ENCODE data around the gene PAX4. TPM values are rescaled to one million over a fixed set of nuclear protein-coding genes. Genes with fewer than 3 reads are reported as not detected.

Gene PAX4
- total RNA-seq, 1 donor from 2014 or later: not detected

DNA sequence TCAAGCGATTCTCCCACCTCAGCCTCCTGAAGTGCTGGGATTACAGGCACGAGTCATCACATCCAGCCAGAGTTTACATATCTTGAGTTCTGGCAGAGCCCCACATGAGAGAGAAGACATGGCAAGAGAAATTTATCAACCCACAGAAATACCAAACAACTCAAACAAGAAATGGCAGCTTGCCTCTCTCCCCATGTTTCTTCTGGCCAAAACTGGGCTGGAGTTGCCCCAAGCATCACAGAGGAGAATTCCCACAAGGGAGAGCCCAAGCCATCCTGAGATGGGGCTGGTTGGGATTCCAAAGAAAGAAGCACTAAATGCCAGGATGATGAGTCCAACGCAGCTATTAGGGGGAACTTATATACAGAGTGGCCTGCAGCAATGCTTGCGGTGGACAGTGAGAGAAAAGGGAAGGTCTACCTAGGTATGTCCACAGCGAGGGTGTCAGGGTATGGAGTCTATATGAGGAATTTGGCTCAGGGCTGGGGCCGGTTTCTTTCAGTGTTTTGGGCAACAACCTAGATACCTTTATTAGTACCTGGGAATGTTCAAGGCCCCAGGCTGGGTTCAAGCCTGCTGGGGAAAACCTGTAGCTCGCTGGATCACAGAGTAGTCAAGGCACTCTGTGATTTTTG, 14.5 kb upstream of the PAX4 start:
- no peak for DNase-seq (ENCODE audit: extremely low read depth, low read depth, low spot score)

DNA sequence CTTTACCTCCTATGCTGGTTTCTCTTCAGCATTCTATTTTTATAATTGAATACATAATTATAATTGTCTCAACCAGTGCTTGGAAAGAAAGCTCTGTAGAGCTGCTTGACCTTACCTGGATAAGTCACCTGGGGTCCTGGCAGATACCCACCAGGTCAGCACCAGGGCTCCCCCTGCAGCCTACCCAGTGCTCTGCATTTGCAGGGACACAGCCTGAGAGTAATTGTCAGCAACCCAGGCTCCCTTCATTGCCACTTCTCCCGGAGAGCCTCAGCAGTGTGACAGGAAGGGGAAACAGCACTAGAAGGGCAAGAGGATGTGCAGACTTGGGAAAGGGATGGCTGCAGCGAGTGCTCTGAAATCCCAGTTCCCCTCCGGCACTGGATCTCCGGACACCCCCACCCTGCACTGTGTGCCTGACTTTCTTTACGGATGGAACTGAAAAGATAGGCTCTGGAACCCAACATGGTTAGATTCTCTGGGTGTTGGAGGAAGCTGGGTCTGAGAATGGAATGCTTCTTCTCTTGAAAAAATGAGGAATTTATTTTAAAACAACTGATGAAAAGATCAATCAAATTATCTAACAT, 11.4 kb upstream of the PAX4 start:
- no peak for DNase-seq (ENCODE audit: extremely low read depth, low read depth, low spot score)

DNA sequence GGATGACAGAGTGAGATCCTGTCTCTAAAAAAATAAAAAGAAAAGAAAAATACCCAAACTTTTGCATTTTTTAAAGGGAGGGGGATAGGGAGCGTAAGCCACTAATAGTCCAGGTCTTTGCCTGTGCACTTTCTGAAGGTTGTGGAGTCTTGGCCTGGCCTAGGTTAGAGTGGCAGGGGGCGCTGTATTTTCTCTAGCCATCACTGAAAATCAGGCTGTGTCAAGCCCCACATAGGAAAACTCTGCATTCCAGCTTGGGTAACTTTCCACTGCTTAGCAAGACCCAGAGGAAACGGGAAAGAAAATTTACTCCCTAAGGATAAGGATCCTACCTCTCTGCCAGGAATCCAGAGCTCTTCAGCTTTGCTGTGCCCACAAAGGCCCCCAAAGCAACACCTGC, 10.5 kb upstream of the PAX4 start:
- no peak for DNase-seq (ENCODE audit: extremely low read depth, low read depth, low spot score)

DNA sequence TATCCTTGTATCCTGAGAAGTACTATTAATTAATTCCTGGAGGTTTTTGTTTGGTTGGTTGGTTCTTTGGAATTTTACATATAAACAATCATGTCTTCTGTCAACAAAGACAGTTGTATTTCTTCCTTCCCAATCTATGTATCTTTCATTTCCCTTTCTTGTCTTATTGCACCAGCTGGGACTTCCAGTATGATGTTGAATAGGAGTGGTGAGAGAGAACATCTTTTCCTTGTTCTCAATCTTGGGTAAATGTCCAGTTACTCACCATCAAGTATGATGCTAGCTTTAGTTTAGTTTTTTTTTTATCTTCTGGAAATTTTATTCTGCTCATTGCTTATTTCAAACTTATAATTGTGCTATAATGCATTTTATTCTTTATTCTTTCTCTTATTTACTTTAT, 7.4 kb upstream of the PAX4 start:
- DNase-seq (ENCODE audit: extremely low read depth, low read depth, low spot score): no peak

DNA sequence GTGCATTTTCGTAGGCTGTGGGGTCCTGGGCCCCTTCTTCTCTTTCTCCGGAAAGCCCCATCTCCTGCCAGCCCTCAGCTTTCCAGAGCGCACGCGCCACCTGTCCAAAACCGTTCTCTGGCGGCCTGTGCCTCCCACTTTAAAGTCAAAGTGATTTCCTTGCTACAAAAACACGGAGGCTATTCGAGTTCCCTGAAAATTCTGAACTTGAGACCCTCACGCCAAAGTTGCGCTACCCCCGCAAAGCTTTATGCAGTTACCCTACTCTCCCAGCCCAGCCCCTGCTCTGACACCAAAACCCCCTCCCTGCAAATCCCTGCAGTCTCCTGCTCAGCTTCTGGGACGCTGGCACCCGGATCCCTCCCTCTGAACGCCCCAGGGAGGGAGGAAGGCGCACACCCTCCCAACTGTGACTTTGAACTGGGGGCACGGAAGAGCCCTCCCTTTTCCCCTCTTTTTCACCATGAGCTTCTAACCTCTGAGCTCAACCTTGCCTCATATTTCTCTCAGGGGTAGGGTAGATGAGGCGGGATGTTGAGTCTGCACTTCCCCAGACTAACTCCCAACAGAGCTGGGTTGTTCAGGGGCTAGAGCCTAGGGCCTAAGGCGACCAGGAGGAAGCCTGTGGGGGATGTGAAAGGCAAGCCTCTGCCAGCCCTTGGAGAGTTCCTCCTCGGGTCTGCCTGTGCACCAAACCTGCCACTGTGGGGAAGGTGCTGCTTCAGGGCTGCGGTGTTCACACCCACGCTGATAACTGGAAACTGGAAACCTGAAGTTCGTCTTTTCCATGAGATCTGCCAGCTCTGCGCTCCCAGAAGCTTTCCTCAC, 2.7 kb upstream of the PAX4 start:
- DNase-seq (ENCODE audit: extremely low read depth, low read depth, low spot score): no peak

DNA sequence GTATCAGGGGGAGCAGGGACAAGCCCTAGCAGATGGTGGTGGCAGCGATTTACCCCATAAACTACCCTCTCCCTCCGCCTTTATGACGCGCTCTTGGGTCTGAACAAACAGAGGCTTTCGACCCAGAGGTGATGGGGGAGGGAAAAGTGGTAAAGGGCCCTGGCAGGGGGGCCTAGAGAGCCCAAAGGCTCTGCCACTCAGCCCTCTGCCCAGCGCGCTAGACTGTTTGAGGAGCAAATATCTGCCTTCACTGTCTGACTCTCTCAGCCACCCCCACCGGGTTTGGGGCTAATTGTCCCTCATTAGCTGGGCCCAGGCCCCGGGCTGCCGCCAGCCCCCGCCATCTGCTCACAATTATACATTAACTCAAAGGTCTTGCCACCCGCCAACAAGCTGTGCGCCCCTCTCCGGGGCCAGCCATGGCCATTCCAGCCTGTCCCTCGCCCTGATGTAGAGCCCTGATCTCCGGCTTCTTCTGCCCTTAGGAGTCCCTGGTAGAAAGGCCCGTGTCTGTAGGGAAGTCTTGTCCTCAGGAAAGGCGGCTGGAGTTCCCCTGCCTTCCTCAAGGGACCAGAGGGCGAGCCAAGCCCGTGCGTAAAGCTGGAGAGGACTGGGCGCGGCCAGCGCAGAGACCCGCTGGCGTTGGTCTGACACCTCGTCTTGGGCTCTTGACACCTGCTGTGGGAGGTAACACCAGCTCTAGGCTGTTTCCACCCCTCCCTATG, 1.9 kb upstream of the PAX4 start:
- DNase-seq (ENCODE audit: extremely low read depth, low read depth, low spot score): no peak

DNA sequence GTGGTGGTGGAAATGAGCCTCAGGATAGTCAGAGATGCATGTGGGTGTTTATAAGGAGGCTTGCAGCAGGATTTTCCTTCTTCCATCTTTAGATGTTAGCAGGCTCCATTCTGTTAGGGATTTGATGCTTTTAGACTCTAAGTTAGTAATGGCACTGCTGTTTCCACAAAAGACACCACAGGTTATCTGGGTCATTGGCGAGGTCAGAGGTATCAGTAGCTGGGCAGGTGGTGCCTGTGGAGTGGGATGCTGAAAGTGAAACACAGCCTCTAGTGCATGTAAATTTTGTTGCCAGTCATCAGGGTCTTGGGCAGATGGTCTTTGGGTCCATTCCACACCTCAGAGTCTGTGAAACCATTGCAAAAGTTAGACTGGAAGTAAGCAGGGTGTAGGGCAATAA, 833 bp upstream of the PAX4 start:
- DNase-seq (ENCODE audit: extremely low read depth, low read depth, low spot score): no peak

DNA sequence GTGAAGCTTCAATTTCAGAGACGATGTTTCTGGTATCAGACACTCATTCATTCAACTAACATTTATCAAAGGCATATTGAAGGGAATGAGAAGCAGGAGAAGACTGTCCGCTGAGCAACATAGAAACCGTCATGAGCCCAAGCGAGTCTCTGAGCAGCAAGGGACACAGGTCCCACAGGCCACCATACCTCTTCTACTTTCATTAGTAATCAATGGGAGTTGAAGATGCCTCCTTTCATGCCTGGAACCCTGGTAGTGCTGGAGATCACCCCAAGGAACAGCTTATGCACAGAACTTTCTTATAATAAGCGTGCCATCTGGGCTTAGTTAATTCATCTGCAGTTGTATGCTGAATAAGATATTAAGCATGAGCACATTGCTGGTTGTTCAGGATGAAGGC, 1.2 kb downstream of the PAX4 start:
- no peak for DNase-seq (ENCODE audit: extremely low read depth, low read depth, low spot score)

DNA sequence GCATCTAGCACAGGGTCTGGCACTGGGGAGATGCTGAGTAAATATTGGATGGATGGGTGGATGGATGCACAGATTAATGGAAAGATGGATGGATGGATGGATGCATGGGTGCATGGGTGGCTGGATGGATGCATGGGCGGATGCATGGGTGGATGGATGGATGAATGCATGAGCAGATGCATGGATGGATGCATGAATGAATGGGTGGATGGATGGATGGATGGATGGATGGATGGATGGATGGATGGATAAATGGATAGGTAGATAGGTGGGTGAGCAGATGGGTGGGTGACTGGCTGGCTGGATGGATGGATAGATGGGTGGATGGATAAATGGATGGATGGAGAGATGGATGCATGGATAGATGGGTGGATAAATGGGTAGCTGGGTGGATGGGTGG, 5.7 kb downstream of the PAX4 start:
- DNase-seq (ENCODE audit: extremely low read depth, low read depth, low spot score): no peak

DNA sequence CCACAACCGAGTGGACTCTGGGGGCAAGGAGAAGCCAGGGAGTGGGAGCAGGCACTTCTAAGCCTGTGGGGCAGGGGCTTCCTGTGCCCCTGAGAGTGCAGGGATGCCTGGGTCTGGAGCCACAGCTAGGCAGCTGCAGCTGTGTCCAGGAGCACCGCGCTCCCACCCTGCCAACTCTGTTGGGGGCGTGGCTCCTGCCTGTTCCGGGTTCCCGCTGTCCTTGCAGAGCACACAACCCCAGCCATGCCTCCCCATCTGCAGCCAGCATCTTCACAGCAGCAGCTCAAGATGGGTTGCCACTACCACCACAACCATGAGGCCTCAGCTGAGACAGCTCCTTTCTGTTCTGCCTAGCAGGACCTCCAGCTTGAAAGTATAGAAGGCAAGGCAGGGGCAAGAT, 8.6 kb downstream of the PAX4 start:
- DNase-seq (ENCODE audit: extremely low read depth, low read depth, low spot score): no peak

DNA sequence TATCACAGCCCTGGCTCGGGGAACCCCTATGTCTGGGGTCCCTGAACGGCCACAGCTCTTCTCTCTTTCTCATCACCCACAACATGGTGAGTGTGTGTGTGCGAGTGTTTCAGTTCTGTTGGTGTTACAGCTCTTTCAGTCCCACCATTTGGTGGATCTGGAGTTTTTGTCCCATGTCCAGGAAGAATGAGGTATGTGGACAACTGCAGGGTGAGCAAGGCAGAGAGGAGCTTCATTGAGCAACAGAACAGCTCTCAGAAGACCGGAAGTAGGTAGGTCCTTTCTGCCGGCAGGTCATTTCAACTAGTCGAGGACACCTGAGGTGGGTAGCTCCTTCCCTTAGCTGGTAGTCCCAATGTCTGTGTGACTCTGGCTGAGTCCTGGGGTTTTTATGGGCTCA, 9.5 kb downstream of the PAX4 start:
- DNase-seq (ENCODE audit: extremely low read depth, low read depth, low spot score): no peak

DNA sequence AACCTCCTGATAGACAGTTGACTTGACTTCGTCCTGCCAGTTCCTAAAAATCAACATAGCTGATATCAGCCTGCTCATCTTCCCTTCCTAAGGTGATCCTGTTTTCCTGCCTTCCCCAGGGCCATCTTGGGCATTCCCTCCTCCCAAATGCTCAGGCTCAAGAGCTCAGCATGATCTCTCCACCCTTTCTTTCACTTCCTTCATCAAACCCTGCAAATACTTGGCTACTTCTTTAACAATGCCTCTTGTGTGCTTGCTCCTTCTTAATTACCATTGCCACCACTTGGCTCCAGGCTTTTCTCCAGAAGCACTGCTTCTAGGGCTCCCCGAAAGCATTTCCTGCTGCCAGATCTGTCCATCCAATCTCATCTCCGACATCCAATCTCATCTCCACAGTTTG, 17.1 kb downstream of the PAX4 start:
- no peak for DNase-seq (ENCODE audit: extremely low read depth, low read depth, low spot score)

DNA sequence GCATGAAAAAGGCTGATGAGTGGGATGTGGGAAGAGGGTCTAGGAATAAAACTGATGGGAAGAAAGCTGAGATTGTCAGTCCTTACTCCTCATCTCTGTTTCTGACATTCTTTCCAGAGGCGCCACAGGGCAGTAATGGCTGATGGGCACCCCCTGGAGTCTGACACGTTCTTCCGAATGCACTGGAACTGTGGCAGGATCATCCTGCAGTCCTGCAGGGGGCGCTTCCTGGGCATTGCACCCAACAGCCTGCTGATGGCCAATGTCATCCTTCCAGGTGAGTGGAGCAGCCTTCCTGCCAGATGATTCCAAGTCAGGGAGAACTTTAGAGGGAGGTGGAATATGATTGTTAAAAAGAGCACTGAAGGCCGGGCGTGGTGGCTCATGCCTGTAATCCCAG, 19.6 kb downstream of the PAX4 start:
- no peak for DNase-seq (ENCODE audit: extremely low read depth, low read depth, low spot score)

DNA sequence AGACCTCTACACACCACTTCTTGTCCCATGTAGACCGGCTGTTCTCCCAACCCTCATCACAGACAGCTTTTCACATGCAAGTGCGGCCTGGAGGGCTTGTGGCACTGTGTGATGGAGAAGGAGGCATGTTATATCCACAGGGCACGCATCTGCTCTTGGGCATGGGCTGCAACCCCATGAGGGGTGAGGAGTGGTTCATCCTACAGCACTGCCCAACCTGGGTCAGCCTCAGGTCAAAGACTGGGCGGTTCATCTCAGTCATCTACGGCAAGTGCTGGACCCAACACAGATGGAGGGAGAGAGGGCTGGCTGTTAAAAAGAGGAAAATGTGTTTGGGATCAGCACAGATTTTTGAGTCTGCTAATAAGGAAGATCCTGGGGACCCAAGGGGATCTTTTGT, 22.2 kb downstream of the PAX4 start:
- DNase-seq (ENCODE audit: extremely low read depth, low read depth, low spot score): no peak

DNA sequence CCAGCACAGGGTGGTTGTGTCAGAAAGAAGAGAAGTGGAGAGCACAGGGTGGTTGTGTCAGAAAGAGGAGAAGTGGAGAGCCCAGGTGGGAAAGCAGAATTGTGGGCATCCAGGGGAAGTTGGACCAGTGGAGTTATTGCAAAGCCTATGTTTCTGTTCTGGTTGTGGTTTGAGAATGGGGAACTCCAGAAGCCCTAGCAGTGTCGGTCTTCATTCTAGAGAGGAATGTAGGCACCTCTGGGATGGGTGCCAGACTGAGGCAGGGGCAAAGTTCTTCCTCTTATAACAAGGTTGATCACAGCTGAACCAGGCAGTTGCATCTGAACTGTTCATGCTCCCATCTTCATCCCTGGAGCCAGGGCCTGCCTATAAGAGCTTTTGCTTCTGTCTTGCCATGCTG, 23.5 kb downstream of the PAX4 start:
- no peak for DNase-seq (ENCODE audit: extremely low read depth, low read depth, low spot score)

DNA sequence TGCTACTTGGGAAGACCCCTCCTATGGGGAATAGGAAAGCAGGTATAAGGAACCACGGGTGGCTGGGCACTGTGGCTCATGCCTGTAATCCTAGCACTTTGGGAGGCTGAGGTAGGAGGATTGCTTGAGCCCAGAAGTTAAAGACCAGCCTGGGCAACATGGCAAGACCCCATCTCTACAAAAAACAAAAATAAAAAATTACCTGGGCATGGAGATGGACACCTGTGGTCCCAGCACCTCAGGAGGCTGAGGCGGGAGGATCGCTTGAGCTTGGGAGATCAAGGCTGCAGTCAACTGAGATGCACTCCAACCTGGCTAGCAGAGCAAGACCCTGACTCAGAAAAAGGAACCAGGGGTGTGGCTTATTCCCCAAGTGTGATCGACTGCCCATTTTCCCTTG, 25.4 kb downstream of the PAX4 start:
- no peak for DNase-seq (ENCODE audit: extremely low read depth, low read depth, low spot score)

DNA sequence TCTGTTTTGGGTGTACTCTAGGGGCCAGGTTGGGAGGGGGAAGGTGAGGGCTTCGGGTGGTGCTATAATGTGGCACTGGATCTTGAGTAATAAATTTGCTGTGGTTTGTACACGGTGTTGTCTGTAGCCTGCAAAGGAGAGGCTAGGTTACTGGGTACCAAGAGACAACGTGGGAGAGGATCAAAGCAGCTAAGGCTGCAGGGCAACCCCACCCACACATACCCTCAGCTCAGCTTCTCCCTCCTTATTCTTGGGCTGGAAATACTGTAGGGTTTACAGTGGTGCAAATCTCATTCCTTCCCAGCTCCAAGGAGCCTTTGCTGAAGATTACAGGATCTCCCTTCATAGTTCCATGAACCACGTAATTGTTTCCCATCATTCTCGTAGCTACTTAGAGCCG, 26.4 kb downstream of the PAX4 start:
- DNase-seq (ENCODE audit: extremely low read depth, low read depth, low spot score): no peak

DNA sequence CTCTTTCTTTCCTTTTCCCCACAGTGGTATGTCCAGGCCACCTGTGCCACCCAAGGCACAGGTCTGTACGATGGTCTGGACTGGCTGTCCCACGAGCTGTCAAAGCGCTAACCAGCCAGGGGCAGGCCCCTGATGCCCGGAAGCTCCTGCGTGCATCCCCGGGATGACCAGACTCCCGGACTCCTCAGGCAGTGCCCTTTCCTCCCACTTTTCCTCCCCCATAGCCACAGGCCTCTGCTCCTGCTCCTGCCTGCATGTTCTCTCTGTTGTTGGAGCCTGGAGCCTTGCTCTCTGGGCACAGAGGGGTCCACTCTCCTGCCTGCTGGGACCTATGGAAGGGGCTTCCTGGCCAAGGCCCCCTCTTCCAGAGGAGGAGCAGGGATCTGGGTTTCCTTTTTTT, 26.8 kb downstream of the PAX4 start:
- no peak for DNase-seq (ENCODE audit: extremely low read depth, low read depth, low spot score)

DNA sequence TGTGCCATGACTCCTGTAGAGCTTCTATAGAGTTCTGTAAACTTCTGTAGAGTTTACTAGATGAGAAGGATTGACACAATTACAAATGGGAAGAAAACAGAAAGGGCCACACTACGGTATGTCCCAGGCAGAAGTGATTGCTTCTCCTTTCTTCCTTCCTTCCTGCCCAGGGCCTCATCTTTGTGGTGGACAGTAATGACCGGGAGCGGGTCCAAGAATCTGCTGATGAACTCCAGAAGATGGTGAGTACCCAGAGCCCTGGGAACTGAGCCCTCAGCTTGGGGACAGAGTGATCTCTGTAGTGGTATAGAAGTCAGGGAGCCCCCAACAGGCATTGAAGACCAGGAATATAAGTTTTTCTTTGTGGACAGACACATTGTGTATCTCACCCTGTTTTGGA, 28.0 kb downstream of the PAX4 start:
- DNase-seq (ENCODE audit: extremely low read depth, low read depth, low spot score): no peak

DNA sequence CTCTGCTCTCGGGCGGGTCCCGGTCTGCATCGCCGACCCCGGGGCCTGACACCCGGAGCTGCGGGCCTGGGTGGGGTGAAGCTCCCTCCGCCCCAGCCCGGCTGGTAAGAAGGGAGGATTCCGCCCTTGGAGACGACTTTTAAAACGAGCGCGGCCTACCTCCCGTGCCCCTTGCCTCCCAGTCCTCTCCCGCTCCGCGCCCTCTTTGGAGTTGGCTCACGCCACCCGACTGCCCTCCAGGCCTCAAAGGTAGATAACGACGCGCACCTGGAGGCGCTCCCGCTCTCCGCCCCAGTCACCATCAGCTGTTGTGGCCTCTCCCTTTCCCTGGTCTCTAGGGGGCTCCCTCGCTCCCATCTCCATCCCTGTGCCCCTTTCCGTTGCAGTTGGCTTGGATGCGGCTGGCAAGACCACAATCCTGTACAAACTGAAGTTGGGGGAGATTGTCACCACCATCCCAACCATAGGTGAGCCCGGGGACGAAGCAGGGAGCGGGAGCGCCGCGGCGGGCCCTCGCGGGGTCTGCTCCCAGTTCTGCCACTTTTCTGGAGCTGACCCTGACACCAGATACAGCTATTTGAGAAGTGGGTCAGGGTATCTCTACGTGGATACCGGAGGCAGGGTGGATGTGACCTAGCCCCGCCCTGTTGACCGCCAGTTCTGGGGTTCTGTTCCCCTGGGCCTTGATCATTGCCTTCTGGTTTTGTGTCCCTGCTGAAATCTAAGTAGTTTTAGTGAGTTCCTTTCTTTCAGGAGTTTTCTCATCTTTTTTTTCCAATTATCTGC, 29.1 kb downstream of the PAX4 start:
- no peak for DNase-seq (ENCODE audit: extremely low read depth, low read depth, low spot score)

Measured in glomerular endothelial cell (primary cell).